ENCODE measurements around the gene NEB. TPM values are rescaled to one million over a fixed set of nuclear protein-coding genes. Genes with fewer than 3 reads are reported as not detected.

The NEB gene
- polyA plus RNA-seq, 3 donors = 2.7 TPM; not detected in 2

DNA sequence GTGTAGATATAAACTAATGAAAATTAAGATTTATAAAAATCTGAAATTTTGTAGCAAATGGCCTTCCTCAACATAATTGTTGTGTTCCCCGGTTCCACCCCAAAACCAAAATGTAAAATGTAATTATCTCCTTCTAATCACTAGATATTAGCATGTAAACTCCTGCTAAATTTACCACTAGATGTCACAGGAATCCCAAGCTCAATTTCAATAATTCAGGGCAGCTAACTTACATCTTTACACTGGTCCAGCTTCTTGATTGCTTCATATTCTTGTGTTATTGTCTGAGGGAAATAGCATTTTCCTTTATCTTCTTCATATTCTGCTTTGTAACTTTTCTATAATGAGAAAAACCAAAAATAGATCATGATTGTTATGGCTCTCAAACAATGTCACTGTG, 42.6 kb downstream of the NEB start:
- Mint-ChIP-seq H3K4me3 (no peak overlapping the region), H3K27ac (no peak overlapping the region), H3K9me3 (no peaks in the 10 kb centered on the region), H3K36me3 (no peaks in the 10 kb centered on the region), H3K27me3 (ENCODE audit: low read depth in 3 of 3) (peaks cover 0 to 2% (median 0%) of the 10 kb centered on the region in 3 donors), H3K4me1 (no peaks in the 10 kb centered on the region)
- H3K36me3 ChIP-seq (replicated peaks in 1 of 2; ENCODE audit: control insufficient read depth in 1 of 2, insufficient read depth in 2 of 2, low read length in 2 of 2) = no peaks in the 10 kb centered on the region
- H3K4me1 ChIP-seq (ENCODE audit: control insufficient read depth in 1 of 2, insufficient read depth in 2 of 2, low read length in 2 of 2) = no peaks in the 10 kb centered on the region
- H3K4me3 ChIP-seq (replicated peaks in 1 of 3; ENCODE audit: low read depth in 2 of 3, low read length in 3 of 3) = no peak overlapping the region
- H3K27me3 ChIP-seq (ENCODE audit: control insufficient read depth in 2 of 2, insufficient read depth in 2 of 2, low read length in 2 of 2) = no peaks in the 10 kb centered on the region
- no peak overlapping the region for H2AFZ ChIP-seq (ENCODE audit: insufficient read depth, low read depth, low read length, poor library complexity, severe bottlenecking)
- WGBS (ENCODE audit: insufficient coverage) = no CpG with 5 or more reads among the region's 1 CpG
- H3K9ac ChIP-seq (ENCODE audit: insufficient read depth, low read length, poor library complexity, severe bottlenecking) = no peak overlapping the region
- no peak for DNase-seq
- H4K20me1 ChIP-seq (ENCODE audit: insufficient read depth, low read length) = no peaks in the 10 kb centered on the region
- TF ChIP-seq, protein P1, sequence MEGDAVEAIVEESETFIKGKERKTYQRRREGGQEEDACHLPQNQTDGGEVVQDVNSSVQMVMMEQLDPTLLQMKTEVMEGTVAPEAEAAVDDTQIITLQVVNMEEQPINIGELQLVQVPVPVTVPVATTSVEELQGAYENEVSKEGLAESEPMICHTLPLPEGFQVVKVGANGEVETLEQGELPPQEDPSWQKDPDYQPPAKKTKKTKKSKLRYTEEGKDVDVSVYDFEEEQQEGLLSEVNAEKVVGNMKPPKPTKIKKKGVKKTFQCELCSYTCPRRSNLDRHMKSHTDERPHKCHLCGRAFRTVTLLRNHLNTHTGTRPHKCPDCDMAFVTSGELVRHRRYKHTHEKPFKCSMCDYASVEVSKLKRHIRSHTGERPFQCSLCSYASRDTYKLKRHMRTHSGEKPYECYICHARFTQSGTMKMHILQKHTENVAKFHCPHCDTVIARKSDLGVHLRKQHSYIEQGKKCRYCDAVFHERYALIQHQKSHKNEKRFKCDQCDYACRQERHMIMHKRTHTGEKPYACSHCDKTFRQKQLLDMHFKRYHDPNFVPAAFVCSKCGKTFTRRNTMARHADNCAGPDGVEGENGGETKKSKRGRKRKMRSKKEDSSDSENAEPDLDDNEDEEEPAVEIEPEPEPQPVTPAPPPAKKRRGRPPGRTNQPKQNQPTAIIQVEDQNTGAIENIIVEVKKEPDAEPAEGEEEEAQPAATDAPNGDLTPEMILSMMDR (IDR thresholded peaks at IDR 0.05) = no peak
- no peaks in the 10 kb centered on the region for H3K79me2 ChIP-seq (ENCODE audit: insufficient read depth, low read length)
- H3K27ac ChIP-seq (ENCODE audit: low read depth in 1 of 2, low read length in 2 of 2) = no peak overlapping the region
- H3K4me2 ChIP-seq (replicated peaks; ENCODE audit: extremely low read depth, low read length, poor library complexity, severe bottlenecking) = no peak overlapping the region
- intact Hi-C loops (cut with micrococcal nuclease) = no loop called here
- no peaks in the 10 kb centered on the region for H3K9me3 ChIP-seq (replicated peaks in 1 of 2; ENCODE audit: control insufficient read depth in 1 of 2, insufficient read depth in 1 of 2, low read length in 2 of 2)

- DNase-seq = no peak
- Mint-ChIP-seq H3K36me3 (no peaks in the 10 kb centered on the region), H3K27me3 (ENCODE audit: low read depth in 3 of 3) (peaks cover 0 to 2% (median 2%) of the 10 kb centered on the region in 3 donors), H3K9me3 (no peaks in the 10 kb centered on the region), H3K4me3 (no peak overlapping the region), H3K4me1 (no peaks in the 10 kb centered on the region), H3K27ac (no peak overlapping the region)
- H3K27me3 ChIP-seq (ENCODE audit: control insufficient read depth in 2 of 2, insufficient read depth in 2 of 2, low read length in 2 of 2) = no peaks in the 10 kb centered on the region
- H3K27ac ChIP-seq (ENCODE audit: low read depth in 1 of 2, low read length in 2 of 2) = no peak overlapping the region
- TF ChIP-seq, protein P1 (IDR thresholded peaks at IDR 0.05) = no peak
- no peaks in the 10 kb centered on the region for H3K36me3 ChIP-seq (replicated peaks in 1 of 2; ENCODE audit: control insufficient read depth in 1 of 2, insufficient read depth in 2 of 2, low read length in 2 of 2)
- no peaks in the 10 kb centered on the region for H3K4me1 ChIP-seq (ENCODE audit: control insufficient read depth in 1 of 2, insufficient read depth in 2 of 2, low read length in 2 of 2)
- WGBS (ENCODE audit: insufficient coverage) = no CpG with 5 or more reads among the region's 2 CpGs
- no peaks in the 10 kb centered on the region for H4K20me1 ChIP-seq (ENCODE audit: insufficient read depth, low read length)
- H3K79me2 ChIP-seq (ENCODE audit: insufficient read depth, low read length) = no peaks in the 10 kb centered on the region
- intact Hi-C loops (cut with micrococcal nuclease) = no loop called here
- H3K4me2 ChIP-seq (replicated peaks; ENCODE audit: extremely low read depth, low read length, poor library complexity, severe bottlenecking) = no peak overlapping the region
- H3K9me3 ChIP-seq (replicated peaks in 1 of 2; ENCODE audit: control insufficient read depth in 1 of 2, insufficient read depth in 1 of 2, low read length in 2 of 2) = no peaks in the 10 kb centered on the region
- H3K9ac ChIP-seq (ENCODE audit: insufficient read depth, low read length, poor library complexity, severe bottlenecking) = no peak overlapping the region
- H2AFZ ChIP-seq (ENCODE audit: insufficient read depth, low read depth, low read length, poor library complexity, severe bottlenecking) = no peak overlapping the region
- no peak overlapping the region for H3K4me3 ChIP-seq (replicated peaks in 1 of 3; ENCODE audit: low read depth in 2 of 3, low read length in 3 of 3)
Measured at GRCh38 chr2:151688719-151689118, 45.6 kb downstream of the NEB start.
